GM19238 (cell line): Measurements from ENCODE around the gene ULK4.
"Not testable (repeated sequence)": the region's sequence is repeated elsewhere in the genome, so short reads cannot be mapped to it uniquely, and the experiment has no call there.

ENCODE experiments used
- DNase-seq: peaks from one replicate; pipeline ENCODE4 v3.0.0; 2011; ENCODE audit warnings: low spot score; ENCODE audit not compliant: insufficient read length

Gene ULK4

DNA sequence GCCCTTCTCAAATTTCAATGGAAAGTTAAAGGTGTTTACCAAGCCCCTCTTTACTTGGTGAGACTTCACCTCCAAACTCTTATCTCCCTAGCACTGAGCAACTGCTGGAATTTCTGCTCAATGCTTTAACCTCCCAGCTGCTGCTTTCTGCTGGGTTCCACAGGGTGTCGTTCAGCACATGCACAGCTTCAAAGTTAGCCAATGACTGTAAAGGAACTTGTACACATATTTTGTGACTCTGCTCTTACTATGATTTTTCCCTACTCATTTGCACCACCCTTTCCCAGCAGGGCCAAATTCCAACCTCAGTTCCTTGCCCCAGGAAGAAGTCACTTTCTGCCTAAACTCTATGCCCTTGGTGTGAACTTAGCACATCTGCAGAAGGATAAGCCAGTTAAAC is 89.7 kb downstream of the ULK4 start:
- DNase-seq, result no peak

DNA sequence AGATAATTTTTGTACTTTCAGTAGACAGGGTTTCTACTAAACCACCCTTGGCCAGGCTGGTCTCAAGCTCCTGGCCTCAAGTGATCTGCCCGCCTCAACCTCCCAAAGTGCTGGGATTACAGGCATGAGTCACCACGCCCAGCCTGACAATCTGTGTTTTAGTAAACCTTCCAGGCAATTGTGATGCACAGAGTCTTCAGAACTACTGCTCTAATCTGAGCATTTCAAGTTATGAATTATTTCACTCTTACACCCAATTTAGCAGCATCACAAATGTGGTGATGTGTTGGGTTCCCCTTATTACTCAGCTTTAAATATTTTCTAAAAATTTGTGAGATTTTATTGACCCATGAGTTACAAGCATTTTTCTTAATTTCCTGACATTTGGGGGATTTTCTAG is 94.4 kb downstream of the ULK4 start:
- no peak for DNase-seq

DNA sequence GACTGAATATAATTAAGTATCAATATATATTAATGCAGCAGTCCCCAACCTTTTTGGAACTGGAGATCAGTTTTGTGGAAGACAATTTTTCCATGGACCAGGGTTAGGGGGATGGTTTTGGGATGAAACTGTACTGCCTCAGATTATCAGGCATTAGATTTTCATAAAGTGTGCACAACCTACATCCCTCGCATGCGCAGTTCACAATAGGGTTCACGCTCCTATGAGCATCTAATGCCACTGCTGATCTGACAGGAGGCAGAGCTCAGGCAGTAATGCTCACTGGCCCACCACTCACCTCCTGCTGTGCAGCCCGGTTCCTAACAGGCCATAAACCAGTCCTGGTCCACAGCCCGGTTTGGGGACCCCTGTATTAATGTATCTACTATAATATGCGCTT is 95.6 kb downstream of the ULK4 start:
- no peak for DNase-seq

DNA sequence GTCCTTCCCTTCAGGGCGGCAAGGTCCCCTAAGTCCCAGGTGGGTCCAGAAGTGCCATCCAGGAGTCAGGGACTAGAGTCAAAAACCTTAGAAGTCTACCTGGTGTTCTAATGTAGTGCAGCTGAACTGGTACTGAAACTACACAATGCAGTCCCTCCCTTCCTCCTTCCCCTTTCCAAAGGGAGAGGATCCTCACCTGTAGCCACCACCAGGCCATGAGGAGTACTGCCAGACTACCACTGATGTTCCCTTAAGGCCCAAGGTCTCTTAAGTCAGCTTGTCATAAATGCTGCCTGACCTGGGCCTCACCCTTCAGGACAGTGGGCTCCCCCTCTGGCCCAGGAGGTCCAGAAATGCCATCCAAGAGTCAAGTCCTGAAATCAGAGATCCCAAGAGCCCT is 98.9 kb downstream of the ULK4 start:
- no peak for DNase-seq

DNA sequence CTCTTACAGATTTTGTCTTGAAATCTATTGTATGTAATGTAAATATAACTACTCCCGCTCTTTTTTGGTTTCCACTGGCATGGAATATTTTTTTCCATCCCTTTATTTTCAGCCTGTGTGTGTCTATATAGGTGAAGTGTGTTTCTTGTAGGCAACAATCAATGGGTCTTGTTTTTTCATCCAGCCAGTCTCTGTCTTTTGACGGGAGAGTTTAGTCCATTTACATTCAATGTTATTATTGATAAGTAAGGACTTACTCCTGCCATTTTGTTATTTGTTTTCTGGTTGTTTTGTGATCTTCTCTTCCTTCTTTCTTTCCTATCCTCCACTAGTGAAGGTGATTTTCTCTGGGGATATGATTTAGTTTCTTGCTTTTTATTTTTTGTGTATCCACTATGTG is 101.4 kb downstream of the ULK4 start:
- not testable (repeated sequence) for DNase-seq

DNA sequence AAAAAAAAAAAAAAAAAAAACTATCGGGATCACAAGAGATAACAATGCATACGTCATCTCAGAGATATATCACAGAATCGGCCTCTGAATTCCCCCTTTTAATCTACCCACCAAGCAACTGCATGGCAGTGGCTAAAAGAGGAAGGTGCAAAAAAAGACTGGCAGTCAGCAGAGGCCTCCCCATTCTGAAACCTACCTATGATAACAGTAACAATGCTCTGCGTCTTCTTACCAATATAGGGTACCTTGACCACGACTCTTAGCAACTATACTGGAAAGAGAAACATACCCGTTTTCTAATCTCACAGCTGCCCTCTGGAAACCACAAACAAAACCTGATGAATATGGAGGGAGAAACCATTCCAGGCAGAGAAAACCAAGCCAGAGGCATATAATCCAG is 106.9 kb downstream of the ULK4 start:
- no peak for DNase-seq

DNA sequence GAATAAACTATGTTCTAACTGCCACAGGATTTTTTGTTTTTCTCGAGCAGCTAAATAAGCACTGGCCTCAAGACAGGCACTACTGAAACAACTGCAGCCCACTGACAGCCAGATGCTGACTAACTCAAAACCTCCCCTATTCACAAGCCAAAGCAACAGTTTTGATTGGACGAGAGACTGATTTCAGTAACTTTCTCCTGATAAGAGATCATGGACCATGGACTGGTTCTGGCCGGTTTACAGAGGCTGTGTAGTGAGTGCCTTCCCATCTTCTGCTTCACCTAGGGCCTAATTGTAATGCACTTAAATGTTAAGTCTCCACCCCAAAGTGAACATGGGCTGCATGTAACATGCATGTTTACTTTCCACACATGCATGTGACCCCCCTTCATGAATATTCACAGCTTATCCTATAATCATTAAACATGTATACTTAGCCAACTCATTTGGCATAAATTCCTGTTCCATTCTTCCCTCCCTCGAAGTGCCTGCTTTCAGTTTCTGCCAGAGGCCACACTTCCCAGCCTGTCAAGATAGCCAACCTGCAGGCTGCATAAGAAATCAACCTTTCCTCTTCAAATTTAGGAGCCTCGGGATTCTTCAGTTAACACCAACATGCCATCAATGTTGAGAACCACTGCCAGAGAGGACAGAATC is 108.2 kb downstream of the ULK4 start:
- no peak for DNase-seq

DNA sequence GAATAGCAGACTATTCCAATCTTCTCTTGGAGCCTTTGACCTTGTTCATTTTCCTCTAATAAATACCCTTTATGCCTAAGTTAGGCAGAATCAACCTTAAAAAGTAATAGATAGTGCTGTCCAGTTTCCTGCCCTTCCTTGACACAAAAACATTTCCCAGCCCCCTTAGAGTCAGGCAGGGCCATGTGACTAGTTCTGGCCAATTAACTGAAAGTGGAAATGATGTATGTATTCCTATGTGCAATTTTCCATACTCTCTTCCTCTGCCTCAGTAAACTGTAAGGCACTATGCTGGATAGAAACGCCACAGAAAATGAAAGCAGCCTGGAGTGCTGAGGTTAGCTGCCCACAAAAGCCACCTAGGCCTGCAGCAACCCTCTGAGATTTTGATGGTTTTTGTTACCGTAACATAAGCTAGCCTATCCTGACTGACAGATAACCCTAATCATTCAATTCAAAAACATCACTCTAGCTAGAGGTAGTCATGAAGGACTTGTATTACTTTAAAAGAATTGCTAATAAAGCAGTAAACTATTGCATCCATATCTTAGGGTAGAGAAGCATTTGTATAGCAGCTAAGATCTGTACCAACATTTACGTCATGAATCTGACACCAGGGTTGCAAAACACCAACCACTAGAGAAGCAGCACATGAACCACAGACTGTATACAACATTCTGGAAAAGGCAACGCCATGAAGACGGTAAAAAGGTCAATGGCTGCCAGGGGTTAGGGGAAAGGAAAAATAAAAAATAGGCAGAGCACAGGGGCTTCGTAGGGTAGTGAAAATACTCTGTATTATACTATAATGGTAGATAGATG is 112.9 kb downstream of the ULK4 start:
- DNase-seq, result no peak

DNA sequence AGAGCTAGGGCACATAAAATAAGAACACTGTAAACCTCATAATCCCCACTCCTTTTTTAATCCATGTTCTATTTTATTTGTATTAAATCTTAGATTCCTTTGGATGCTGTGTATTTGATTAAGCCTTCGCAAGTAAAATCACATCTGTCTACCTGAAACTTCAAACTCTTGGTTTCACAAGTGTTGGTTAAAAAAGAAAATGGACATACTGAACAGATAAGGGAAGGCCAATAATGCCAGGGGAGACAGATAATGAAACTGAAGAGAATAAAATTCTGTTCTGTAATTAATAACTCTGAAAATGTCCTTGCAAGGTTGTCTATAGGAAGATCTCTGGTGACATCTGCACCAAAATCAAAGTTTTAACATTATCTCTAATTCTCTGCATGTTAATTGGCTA is 114.2 kb downstream of the ULK4 start:
- DNase-seq, result no peak

DNA sequence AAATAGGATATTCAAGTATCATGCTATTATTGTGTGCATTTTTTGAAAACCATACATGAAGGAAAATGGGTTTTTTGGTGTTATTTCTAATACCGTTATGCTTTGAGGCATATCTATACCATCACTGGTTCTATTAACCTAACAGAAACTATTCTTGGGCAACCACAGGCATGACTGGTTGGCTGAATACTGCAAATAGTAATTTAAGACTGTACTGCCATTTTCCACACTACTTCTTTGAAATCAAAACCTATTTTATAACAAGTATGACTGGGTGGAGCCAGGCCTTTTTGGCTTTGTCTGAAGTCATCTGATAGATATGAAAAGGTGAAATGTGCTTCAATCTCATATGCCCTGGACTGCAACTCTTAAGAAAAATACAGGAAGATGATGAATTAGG is 115.1 kb downstream of the ULK4 start:
- DNase-seq, result no peak

DNA sequence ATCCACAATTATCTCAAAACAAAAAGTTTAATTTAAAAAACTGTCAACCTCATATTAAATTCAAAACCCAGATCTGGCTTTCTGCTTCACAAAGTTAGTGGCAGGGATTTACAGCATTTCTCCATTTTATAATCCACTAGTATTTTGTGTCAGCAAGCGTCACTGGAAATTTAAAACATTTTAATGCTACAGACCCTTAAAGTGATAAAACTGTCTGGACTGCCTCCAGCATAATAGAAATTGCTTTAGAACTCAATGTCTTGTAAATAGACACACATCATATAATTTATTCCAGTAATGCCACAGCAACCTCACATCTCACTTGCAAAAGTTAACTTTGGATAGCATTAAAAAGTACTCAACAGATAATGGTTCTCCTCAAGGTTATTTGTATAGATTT is 116.1 kb downstream of the ULK4 start:
- no peak for DNase-seq

DNA sequence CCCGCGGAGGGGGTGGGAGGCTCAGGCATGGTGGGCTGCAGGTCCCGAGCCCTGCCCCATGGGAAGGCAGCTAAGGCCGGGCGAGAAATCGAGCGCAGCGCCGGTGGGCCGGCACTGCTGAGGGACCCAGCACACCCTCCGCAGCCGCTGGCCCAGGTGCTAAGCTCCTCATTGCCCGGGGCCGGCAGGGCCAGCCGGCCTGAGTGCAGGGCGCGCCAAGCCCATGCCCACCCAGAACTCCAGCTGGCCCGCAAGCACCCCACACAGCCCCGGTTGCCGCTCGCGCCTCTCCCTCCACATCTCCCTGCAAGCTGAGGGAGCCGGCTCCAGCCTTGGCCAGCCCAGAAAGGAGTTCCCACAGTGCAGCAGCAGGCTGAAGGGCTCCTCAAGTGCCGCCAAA is 117.6 kb downstream of the ULK4 start:
- DNase-seq, result not testable (repeated sequence)

DNA sequence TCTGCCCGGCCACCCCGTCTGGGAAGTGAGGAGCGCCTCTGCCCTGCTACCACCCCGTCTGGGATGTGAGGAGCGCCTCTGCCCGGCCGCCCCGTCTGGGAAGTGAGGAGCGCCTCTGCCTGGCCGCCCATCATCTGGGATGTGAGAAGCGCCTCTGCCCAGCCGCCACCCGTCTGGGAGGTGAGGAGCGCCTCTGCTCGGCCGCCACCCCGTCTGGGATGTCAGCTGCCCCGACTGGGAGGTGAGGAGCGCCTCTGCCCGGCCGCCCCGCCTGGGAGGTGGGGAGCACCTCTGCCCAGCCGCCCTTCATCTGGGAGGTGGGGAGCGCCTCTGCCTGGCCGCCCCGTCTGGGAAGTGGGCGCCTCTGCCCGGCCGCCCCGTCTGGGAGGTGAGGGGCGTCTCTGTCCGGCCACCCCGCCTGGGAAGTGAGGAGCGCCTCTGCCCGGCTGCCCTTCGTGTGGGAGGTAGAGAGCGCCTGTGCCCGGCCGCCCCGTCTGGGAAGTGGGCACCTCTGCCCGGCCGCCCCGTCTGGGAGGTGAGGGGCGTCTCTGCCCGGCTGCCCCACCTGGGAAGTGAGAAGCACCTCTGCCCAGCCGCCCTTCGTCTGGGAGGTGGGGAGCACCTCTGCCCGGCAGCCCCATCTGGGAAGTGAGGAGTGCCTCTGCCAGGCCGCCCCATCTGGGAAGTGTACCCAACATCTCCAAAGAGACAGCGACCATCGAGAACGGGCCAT is 120.8 kb downstream of the ULK4 start:
- DNase-seq, result not testable (repeated sequence)

DNA sequence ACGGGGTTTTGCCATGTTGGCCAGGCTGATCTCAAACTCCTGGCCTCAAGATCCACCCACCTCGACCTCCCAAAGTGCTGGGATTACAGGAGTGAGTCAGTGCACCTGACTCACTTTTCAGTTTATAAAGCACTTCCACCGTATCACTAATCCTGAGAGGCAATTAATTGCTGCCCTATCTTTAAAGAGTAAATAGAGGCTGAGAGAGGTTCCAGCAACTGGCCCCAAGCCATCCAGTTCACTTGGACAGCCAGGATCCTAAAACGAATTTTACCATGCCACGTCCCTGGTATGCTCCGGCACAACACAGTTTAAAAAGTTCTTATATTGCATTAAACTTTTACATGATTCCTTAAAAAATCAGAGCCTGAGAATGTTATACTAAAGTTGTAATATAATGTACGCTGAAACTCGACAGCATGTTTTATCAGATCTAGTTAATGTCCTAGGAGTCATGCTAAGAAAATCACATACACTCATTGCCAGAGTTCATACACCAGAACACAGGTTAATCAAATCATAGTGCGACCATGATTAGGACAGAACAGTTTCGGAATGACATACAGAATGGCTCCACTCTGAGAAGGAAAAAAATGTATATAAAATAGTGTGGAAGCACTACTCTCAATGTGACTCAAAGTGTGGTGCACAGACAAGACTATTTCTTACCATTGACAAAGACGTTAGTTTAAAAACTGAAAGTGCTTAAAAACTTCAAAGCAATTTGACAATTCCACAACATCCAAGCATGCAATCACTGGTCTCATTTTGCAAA is 125.4 kb downstream of the ULK4 start:
- no peak for DNase-seq

DNA sequence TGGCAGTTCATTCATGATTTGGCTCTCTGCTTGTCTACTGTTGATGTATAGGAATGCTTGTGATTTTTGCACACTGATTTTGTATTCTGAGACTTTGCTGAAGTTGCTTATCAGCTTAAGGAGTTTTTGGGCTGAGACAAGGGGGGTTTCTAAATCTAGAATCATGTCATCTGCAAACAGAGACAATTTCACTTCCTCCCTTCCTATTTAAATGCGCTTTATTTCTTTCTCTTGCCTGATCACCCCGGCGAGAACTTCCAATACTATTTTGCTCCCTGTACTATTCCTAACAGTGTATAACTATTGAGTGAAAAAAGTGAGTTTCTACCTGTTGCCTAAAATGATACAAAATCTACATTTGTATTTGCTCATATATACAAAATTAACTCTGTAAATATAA is 128.3 kb downstream of the ULK4 start:
- DNase-seq, result no peak

DNA sequence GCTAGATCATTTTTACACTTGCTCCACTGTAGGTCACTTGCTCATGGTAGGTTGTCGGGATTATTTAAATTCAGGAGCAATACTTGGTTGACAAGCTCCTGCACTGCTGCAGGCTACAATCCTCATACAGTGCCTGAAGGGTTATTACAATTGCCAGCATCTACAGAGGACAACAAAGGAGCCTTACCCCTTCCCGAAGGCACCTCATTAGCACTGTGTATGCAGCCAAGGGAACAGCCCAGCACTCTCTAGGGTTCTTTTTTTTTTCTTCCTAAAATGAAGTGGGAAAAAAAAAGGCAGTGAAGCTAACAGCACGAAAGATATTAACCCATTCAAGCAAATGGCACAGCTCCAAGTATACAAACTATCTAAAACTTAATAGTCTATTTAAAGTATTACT is 142.7 kb downstream of the ULK4 start:
- no peak for DNase-seq

DNA sequence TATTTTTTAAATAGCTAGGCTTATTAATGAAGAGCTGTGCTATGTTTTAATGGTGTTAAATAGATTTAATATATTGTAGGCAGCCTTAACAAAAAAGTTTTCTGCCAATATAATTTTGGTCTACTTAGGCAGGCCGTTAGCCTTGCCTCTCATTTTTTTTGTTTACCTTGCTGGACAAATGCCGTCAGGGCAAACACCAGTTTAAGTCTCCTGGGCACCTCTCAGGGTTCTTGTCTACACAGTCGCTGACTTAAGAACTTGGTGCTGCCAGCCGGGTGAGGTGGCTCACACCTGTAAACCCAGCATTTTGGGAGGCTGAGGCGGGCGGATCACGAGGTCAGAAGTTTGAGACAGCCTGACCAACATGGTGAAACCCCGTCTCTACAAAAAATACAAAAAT is 153.3 kb downstream of the ULK4 start:
- no peak for DNase-seq

DNA sequence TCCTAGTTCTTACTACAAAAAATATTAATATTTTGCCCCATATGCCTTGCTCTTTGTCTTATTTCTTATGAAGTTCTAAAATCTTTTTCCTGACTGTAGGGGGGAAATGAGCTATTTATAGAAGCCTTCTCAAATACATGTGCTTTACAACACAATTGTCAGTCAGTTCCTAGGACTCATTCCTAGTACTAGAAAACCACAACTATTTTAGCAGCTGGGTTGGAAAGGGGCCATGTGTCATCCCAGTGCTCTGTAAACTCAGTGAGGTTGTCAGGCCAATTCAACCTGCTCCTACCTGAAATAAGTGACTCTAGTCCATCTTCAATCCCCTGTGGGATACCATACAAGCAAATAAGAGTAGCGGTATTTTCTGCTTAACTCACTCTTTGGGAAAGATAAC is 153.8 kb downstream of the ULK4 start:
- DNase-seq, result no peak

DNA sequence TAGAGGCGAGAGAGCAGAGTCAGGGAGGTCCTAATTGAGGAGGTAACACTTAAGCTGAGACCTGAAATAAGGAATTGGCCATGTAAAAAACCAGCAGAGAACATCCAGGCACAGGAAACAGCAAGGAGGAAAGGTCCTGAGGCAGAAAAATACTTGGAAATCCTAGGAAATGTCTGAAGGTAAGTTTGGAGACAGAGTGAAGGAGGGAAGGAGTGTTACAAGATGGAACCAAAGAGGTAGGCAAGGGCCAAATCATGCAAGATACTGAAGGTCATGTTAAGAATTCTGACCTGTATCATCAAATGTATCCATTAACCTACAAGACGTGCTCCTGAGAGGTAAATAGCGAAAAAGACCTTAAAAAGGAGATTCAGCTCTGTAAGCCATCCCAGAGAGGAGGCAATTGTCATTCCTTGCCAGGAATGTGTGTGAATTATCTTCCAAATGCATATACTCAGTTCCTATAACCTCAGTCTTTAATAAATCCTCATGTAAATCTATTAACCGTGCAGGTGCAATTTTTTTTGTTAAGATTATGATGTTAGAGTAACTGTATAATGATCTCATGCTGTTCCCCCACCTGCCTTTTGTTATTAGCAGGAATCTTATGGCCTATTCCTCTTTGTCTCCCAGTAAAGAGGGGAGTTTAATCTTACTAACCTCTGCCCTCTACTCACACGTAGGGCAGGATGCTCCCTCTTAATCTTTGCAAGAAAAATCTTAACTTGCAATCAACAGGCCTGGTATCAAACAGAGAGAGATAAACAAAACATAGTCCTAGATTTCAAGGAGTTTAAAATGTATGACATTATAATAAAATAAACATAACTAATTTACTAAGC is 166.9 kb downstream of the ULK4 start:
- no peak for DNase-seq

DNA sequence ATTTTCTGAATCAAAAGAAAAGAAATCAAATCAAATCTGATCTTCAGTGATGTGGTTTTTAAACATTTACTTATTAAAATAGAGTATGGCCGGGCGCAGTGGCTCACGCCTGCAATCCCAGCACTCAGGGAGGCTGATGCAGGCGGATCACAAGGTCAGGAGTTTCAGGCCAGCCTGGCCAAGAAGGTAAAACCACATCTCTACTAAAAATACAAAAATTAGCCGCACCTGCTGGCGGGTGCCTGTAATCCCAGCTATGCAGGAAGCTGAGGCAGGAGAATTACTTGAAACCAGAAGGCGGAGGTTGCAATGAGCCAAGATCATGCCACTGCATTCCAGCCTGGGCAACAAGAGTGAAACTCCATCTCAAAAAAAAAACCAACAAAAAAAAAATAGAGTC is 169.1 kb downstream of the ULK4 start:
- DNase-seq, result no peak

DNA sequence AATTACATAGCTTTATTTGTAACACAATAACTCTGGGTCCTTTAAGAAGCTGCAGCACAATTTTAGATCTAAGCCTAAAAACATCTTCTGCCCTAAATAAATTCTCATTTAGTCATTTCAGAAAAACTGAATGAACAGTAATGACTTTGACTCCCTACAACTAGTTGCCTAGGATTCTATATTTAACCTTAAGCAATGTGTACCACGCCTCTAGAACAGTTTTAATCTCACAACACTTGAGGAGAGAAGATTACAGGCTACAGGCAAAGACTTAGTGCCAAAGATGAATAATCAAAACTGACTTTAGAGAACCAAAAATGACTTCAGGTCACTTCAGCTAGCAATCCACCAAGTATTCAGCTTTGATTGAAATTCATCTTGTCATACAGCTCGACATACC is 192.8 kb downstream of the ULK4 start:
- DNase-seq, result no peak
